Measurements from ENCODE around the gene NDE1.
"Not testable (repeated sequence)": the region's sequence is repeated elsewhere in the genome, so short reads cannot be mapped to it uniquely, and the experiment has no call there.

The NDE1 gene

GRCh38 chr16:15671530-15672117 lies 21.6 kb downstream of the NDE1 start:
- DNase-seq (ENCODE audit: low read depth), result no peak
- TF ChIP-seq CTCF (IDR thresholded peaks at IDR 0.05; ENCODE audit: insufficient read depth, low read depth, low read length, missing control alignments), result no peak
- no peak overlapping the region for H3K4me3 ChIP-seq (ENCODE audit: low read depth, low read length)

GRCh38 chr16:15672127-15672513 lies 22.1 kb downstream of the NDE1 start:
- not testable (repeated sequence) for H3K4me3 ChIP-seq (ENCODE audit: low read depth, low read length); DNase-seq (ENCODE audit: low read depth)

GRCh38 chr16:15672514-15673167 lies 22.6 kb downstream of the NDE1 start:
- H3K4me3 ChIP-seq (ENCODE audit: low read depth, low read length), result no peak overlapping the region
- no peak for DNase-seq (ENCODE audit: low read depth)
- no peak for TF ChIP-seq CTCF (IDR thresholded peaks at IDR 0.05; ENCODE audit: insufficient read depth, low read depth, low read length, missing control alignments)

GRCh38 chr16:15674571-15674970 lies 24.5 kb downstream of the NDE1 start:
- H3K4me3 ChIP-seq (ENCODE audit: low read depth, low read length), result no peak overlapping the region
- TF ChIP-seq CTCF (IDR thresholded peaks at IDR 0.05; ENCODE audit: insufficient read depth, low read depth, low read length, missing control alignments), result no peak
- DNase-seq (ENCODE audit: low read depth), result no peak

- no peak for DNase-seq (ENCODE audit: low read depth)
- H3K4me3 ChIP-seq (ENCODE audit: low read depth, low read length), result no peak overlapping the region
- TF ChIP-seq CTCF (IDR thresholded peaks at IDR 0.05; ENCODE audit: insufficient read depth, low read depth, low read length, missing control alignments), result no peak
Measured at GRCh38 chr16:15676506-15676905, 26.5 kb downstream of the NDE1 start.

- H3K4me3 ChIP-seq (ENCODE audit: low read depth, low read length), result no peak overlapping the region
- no peak for TF ChIP-seq CTCF (IDR thresholded peaks at IDR 0.05; ENCODE audit: insufficient read depth, low read depth, low read length, missing control alignments)
- DNase-seq (ENCODE audit: low read depth), result no peak
Measured at GRCh38 chr16:15677447-15677846, 27.4 kb downstream of the NDE1 start.

GRCh38 chr16:15682105-15682570 lies 32.1 kb downstream of the NDE1 start:
- peak; percentile 40 for TF ChIP-seq CTCF (IDR thresholded peaks at IDR 0.05; ENCODE audit: insufficient read depth, low read depth, low read length, missing control alignments)
- peak; percentile 48 for DNase-seq (ENCODE audit: low read depth)

More at GRCh38 chr16:15682105-15682570, 32.1 kb downstream of the NDE1 start:
- H3K4me3 ChIP-seq (ENCODE audit: low read depth, low read length), result no peak overlapping the region

All from GM12865 (cell line).